BJ (cell line): ENCODE data around the gene KCNN1. TPM values are rescaled to one million over a fixed set of nuclear protein-coding genes. Genes with fewer than 3 reads are reported as not detected.
"Not testable (repeated sequence)": the region's sequence is repeated elsewhere in the genome, so short reads cannot be mapped to it uniquely, and the experiment has no call there.

Experiments used
- CTCF ChIA-PET: fragments of 350-600 bp; formaldehyde crosslinking; extraction: SDS; loops from one replicate; lab custom pipeline; 2021; ENCODE audit warnings: antibody characterized with exemption, inconsistent platforms; lab: Yijun Ruan, JAX
- POLR2A ChIA-PET: fragments of 300-600 bp; sonication (Branson Sonifier 250); formaldehyde crosslinking; extraction: SDS; loops from one replicate; lab custom pipeline; 2021; ENCODE audit warnings: antibody characterized with exemption; lab: Charles Lee
- DNase-seq: peaks from one replicate; pipeline ENCODE4 v3.0.0-alpha.2; 2011; ENCODE audit warnings: low read depth
- H3K27me3 ChIP-seq: 2 replicates; pipeline ENCODE4 v1.6.0; 2011; ENCODE audit warnings: low read length; ENCODE audit not compliant: control insufficient read depth, insufficient read depth
- H3K36me3 ChIP-seq: 2 replicates; pipeline ENCODE4 v1.5.1; 2011; ENCODE audit warnings: low read length; ENCODE audit not compliant: control insufficient read depth, insufficient read depth
- H3K4me3 ChIP-seq: 2 replicates; pipeline ENCODE4 v1.5.1; 2011; ENCODE audit warnings: low read depth, mild to moderate bottlenecking, control low read depth, low read length
- polyA plus RNA-seq: library from polyadenylated mRNA; depleted of rRNA; stranded (reverse); fragments of >200 nt; gene quantifications from 2 replicates; pipeline ENCODE4 v1.2.3, GENCODE V29; 2011
- TF ChIP-seq, protein P1 (sequence below): IDR thresholded peaks from 2 replicates; pipeline ENCODE4 v1.5.1; 2011; ENCODE audit warnings: low read depth, mild to moderate bottlenecking, control low read depth, inconsistent platforms, low read length, moderate library complexity; ENCODE audit not compliant: insufficient read depth

The KCNN1 gene
- polyA plus RNA-seq, 1 experiment = 0.06 TPM

- Histone ChIP-seq H3K36me3 (no peaks in the 10 kb centered on the region; the same call in 1 of the 2 replicates), H3K4me3 (peak overlapping the region; percentile 87), H3K27me3 (no peaks in the 10 kb centered on the region)
- DNase-seq = peak; percentile 42
- ChIA-PET CTCF (interaction anchor here (0.6 to 9.2 kb wide), 7 partner anchors 55 to 374 kb away, joined by 3 to 169 read pairs (median 6); partner anchors contain the start of genes CCDC124 and RPL18A), POLR2A (interaction anchor here (0.6 to 0.9 kb wide), 2 partner anchors 48 to 81 kb away, joined by 4 to 8 read pairs; no protein-coding TSS in a partner anchor)
- TF ChIP-seq, protein P1, sequence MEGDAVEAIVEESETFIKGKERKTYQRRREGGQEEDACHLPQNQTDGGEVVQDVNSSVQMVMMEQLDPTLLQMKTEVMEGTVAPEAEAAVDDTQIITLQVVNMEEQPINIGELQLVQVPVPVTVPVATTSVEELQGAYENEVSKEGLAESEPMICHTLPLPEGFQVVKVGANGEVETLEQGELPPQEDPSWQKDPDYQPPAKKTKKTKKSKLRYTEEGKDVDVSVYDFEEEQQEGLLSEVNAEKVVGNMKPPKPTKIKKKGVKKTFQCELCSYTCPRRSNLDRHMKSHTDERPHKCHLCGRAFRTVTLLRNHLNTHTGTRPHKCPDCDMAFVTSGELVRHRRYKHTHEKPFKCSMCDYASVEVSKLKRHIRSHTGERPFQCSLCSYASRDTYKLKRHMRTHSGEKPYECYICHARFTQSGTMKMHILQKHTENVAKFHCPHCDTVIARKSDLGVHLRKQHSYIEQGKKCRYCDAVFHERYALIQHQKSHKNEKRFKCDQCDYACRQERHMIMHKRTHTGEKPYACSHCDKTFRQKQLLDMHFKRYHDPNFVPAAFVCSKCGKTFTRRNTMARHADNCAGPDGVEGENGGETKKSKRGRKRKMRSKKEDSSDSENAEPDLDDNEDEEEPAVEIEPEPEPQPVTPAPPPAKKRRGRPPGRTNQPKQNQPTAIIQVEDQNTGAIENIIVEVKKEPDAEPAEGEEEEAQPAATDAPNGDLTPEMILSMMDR = no peak
These were observed 34.2 kb downstream of the KCNN1 start for GRCh38 chr19:18000915-18001776.

DNA sequence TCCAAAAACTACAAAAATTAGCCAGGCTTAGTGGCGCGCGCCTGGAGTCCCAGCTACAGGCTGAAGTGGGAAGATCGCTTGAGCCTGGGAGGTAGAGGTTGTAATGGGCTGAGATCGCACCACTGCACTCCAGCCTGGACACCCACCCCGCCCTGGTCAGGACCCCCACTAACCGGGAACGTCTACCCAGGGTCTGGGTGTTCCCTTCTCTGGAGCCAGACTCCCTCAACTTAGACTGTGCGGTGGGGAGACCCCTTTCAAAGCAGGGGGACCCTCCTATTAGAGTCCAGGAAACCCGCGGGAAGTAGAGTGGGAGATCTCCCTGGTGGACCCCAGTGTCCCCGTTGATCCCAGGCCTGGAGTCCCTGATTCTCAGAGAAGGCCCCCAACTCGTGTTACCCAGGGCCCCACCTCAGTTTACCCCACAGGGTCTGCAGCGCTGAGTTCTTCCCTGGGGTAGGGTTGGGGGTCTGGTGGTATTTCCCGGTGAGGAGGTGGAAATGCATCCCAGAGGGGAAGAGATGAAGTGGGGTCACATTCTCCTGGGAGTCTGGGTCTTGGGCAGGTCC, 35.0 kb downstream of the KCNN1 start:
- Histone ChIP-seq H3K27me3 (no peaks in the 10 kb centered on the region), H3K4me3 (peak overlapping the region; percentile 87), H3K36me3 (no peaks in the 10 kb centered on the region; the same call in 1 of the 2 replicates)
- ChIA-PET CTCF (interaction anchor here (0.8 to 9.2 kb wide), 4 partner anchors 55 to 78 kb away, joined by 3 to 169 read pairs (median 24); no protein-coding TSS in a partner anchor), POLR2A (no interaction called here)
- DNase-seq = no peak
- TF ChIP-seq, protein P1 = no peak

DNA sequence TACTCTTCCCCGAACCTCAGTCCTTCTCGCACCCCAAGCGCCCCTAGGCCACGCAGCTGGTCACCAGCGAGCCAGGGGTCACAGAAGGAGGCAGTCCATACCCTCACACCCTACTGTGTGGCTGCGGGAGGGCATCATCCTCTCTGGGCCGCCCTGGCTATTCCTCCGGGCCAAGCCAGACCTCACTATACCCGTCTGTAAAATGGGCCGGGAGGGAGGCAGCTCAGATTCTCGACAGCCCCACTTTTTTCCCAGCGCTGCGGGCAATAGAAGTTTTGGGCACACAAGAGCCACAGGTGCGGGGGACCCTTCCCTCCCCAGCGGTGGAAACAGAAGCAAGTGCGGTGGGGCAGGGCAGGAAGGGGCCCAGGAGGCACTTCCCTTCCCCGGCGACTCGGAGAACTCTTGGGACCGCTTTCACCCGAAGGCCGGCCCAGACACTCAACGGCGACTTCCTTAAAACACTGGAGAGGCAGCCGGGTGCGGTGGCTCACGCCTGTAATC, 35.5 kb downstream of the KCNN1 start:
- ChIA-PET POLR2A (no interaction called here), CTCF (interaction anchor here (1.1 to 5.3 kb wide), 2 partner anchors 55 to 132 kb away, joined by 3 to 42 read pairs; no protein-coding TSS in a partner anchor)
- H3K4me3 ChIP-seq = no peak overlapping the region
- DNase-seq = no peak
- H3K27me3 ChIP-seq = no peaks in the 10 kb centered on the region
- TF ChIP-seq, protein P1 = no peak
- H3K36me3 ChIP-seq = no peaks in the 10 kb centered on the region; the same call in 1 of the 2 replicates

- H3K4me3 ChIP-seq, DNase-seq, H3K27me3 ChIP-seq, H3K36me3 ChIP-seq, POLR2A ChIA-PET: not testable (repeated sequence)
- CTCF ChIA-PET = interaction anchor here (2.9 kb wide), 1 partner anchor 53 kb away, joined by 120 read pairs; no protein-coding TSS in a partner anchor
These were observed 38.8 kb downstream of the KCNN1 start for GRCh38 chr19:18005750-18006149.

DNA sequence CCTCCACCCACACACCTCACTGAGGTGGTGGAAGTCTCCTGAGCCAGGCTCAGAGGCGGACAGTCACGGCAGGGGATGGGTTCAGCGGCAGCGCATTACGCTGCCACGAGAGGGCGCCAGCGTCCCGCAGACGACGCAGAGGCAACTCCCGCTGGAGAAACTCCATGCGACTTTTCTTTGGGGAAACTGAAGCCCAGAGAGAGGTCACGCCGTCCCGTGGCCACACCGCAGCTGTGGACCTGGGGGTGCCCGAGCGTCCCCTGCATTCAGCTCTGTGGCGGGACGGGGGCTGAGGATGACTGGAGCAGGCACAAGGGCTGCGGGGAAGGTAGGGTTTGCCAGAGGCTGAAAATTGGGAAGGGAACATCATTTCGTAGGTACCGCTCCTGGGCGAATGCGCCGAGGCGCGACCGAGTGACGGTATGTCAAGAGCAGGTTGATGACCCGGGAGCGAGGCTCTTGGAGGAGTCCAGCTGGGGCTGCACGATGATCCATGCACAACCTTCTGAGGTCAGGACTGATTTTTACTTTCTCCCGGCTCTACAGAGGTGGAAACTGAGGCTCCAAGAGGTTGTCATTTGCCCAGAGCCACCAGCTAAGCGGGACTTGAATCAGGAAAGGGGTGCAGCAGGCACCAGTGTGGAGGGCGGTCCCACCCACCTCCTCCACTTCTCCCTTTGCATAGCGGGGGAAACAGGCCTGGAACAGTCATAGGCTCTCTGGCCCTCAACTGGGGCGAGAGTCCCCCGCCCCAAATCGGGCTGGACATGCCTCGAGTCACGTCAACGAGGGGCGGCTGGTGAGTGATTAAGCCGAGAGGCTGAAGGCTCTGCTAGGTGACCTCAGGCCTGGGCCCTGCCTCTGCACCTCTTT, 40.4 kb downstream of the KCNN1 start:
- Histone ChIP-seq H3K36me3 (peaks cover 9% of the 10 kb centered on the region), H3K27me3 (no peaks in the 10 kb centered on the region), H3K4me3 (peak overlapping the region; percentile 35)
- CTCF ChIA-PET = interaction anchor here (0.6 to 2.9 kb wide), 22 partner anchors 9 to 242 kb away, joined by 3 to 120 read pairs (median 4); partner anchors contain the start of genes CCDC124 and PIK3R2
- DNase-seq = no peak
- TF ChIP-seq, protein P1 = peak; percentile 97
- POLR2A ChIA-PET = no interaction called here
